NOMO-1 (cell line): Measurements from ENCODE around the gene GPC3.

Experiments
- DNase-seq, 2 experiments: peaks; one replicate each; lab custom pipeline; 2025; ENCODE audit not compliant: unreplicated experiment in 2 of 2; lab: John Stamatoyannopoulos, UW

Gene GPC3

GRCh38 chrX:133580625-133581024 is 404.8 kb downstream of the GPC3 start:
- no peak for DNase-seq

- no peak for DNase-seq
Observed at GRCh38 chrX:133579631-133580030, 405.8 kb downstream of the GPC3 start.

- no peak for DNase-seq
Observed at GRCh38 chrX:133576876-133577275, 408.5 kb downstream of the GPC3 start.

GRCh38 chrX:133575501-133576136 is 409.8 kb downstream of the GPC3 start:
- no peak for DNase-seq

- no peak for DNase-seq
Observed at GRCh38 chrX:133574716-133575115, 410.7 kb downstream of the GPC3 start.

GRCh38 chrX:133570549-133570948 is 414.8 kb downstream of the GPC3 start:
- DNase-seq: no peak

- DNase-seq: no peak
Observed at GRCh38 chrX:133569217-133569616, 416.2 kb downstream of the GPC3 start.

GRCh38 chrX:133568109-133568508 is 417.3 kb downstream of the GPC3 start:
- DNase-seq: no peak

GRCh38 chrX:133566876-133567275 is 418.5 kb downstream of the GPC3 start:
- no peak for DNase-seq

- no peak for DNase-seq
Observed at GRCh38 chrX:133563705-133564104, 421.7 kb downstream of the GPC3 start.

GRCh38 chrX:133561251-133561650 is 424.1 kb downstream of the GPC3 start:
- no peak for DNase-seq

GRCh38 chrX:133559909-133560308 is 425.5 kb downstream of the GPC3 start:
- no peak for DNase-seq

- DNase-seq: peak; percentile 40 to 68
Observed at GRCh38 chrX:133555782-133556458, 429.5 kb downstream of the GPC3 start.

- DNase-seq: no peak
Observed at GRCh38 chrX:133550665-133551485, 434.5 kb downstream of the GPC3 start.

GRCh38 chrX:133549295-133549933 is 436.0 kb downstream of the GPC3 start:
- no peak for DNase-seq

GRCh38 chrX:133546441-133546840 is 439.0 kb downstream of the GPC3 start:
- DNase-seq: peak; percentile 33 to 64

GRCh38 chrX:133544778-133545177 is 440.6 kb downstream of the GPC3 start:
- no peak for DNase-seq

GRCh38 chrX:133544115-133544514 is 441.3 kb downstream of the GPC3 start:
- peak; percentile 19 to 84 for DNase-seq

GRCh38 chrX:133543654-133544053 is 441.7 kb downstream of the GPC3 start:
- DNase-seq: no peak

GRCh38 chrX:133542476-133542875 is 442.9 kb downstream of the GPC3 start:
- DNase-seq: no peak

- DNase-seq: no peak
Observed at GRCh38 chrX:133541021-133541420, 444.4 kb downstream of the GPC3 start.
